Measurements from ENCODE around the gene UNC80.

UNC80 gene

GRCh38 chr2:209900638-209901037 is 129.0 kb downstream of the UNC80 start:
- Histone ChIP-seq H3K9me3 (ENCODE audit: control insufficient read depth in 5 of 5, low read length in 5 of 5) (no peaks in the 10 kb centered on the region), H3K27me3 (ENCODE audit: control insufficient read depth in 5 of 5, insufficient read depth in 4 of 5, low read length in 5 of 5) (no peaks in the 10 kb centered on the region), H3K4me3 (ENCODE audit: low read depth in 1 of 5, low read length in 5 of 5) (no peak overlapping the region), H3K36me3 (ENCODE audit: control insufficient read depth in 5 of 5, insufficient read depth in 5 of 5, low read length in 5 of 5) (no peaks in the 10 kb centered on the region), H3K4me1 (ENCODE audit: control insufficient read depth in 5 of 5, insufficient read depth in 5 of 5, low read length in 5 of 5) (no peaks in the 10 kb centered on the region), H3K27ac (ENCODE audit: low read depth, low read length) (no peak overlapping the region), H3K9ac (ENCODE audit: low read length in 5 of 5) (no peak overlapping the region)

GRCh38 chr2:209901172-209901571 is 129.5 kb downstream of the UNC80 start:
- H3K4me3 ChIP-seq (ENCODE audit: low read depth in 1 of 5, low read length in 5 of 5) = no peak overlapping the region
- no peaks in the 10 kb centered on the region for H3K27me3 ChIP-seq (ENCODE audit: control insufficient read depth in 5 of 5, insufficient read depth in 4 of 5, low read length in 5 of 5)
- no peak overlapping the region for H3K9ac ChIP-seq (ENCODE audit: low read length in 5 of 5)
- H3K27ac ChIP-seq (ENCODE audit: low read depth, low read length) = no peak overlapping the region
- H3K9me3 ChIP-seq (ENCODE audit: control insufficient read depth in 5 of 5, low read length in 5 of 5) = no peaks in the 10 kb centered on the region
- H3K36me3 ChIP-seq (ENCODE audit: control insufficient read depth in 5 of 5, insufficient read depth in 5 of 5, low read length in 5 of 5) = no peaks in the 10 kb centered on the region
- no peaks in the 10 kb centered on the region for H3K4me1 ChIP-seq (ENCODE audit: control insufficient read depth in 5 of 5, insufficient read depth in 5 of 5, low read length in 5 of 5)

GRCh38 chr2:209905691-209906090 is 134.1 kb downstream of the UNC80 start:
- Histone ChIP-seq H3K27ac (ENCODE audit: low read depth, low read length) (no peak overlapping the region), H3K4me1 (ENCODE audit: control insufficient read depth in 5 of 5, insufficient read depth in 5 of 5, low read length in 5 of 5) (no peaks in the 10 kb centered on the region), H3K9me3 (ENCODE audit: control insufficient read depth in 5 of 5, low read length in 5 of 5) (no peaks in the 10 kb centered on the region), H3K9ac (ENCODE audit: low read length in 5 of 5) (no peak overlapping the region), H3K4me3 (ENCODE audit: low read depth in 1 of 5, low read length in 5 of 5) (no peak overlapping the region), H3K36me3 (ENCODE audit: control insufficient read depth in 5 of 5, insufficient read depth in 5 of 5, low read length in 5 of 5) (no peaks in the 10 kb centered on the region), H3K27me3 (ENCODE audit: control insufficient read depth in 5 of 5, insufficient read depth in 4 of 5, low read length in 5 of 5) (no peaks in the 10 kb centered on the region)

GRCh38 chr2:209907746-209908145 is 136.1 kb downstream of the UNC80 start:
- H3K9me3 ChIP-seq (ENCODE audit: control insufficient read depth in 5 of 5, low read length in 5 of 5) = no peaks in the 10 kb centered on the region
- H3K4me1 ChIP-seq (ENCODE audit: control insufficient read depth in 5 of 5, insufficient read depth in 5 of 5, low read length in 5 of 5) = no peaks in the 10 kb centered on the region
- H3K27me3 ChIP-seq (ENCODE audit: control insufficient read depth in 5 of 5, insufficient read depth in 4 of 5, low read length in 5 of 5) = no peaks in the 10 kb centered on the region
- no peak overlapping the region for H3K9ac ChIP-seq (ENCODE audit: low read length in 5 of 5)
- H3K36me3 ChIP-seq (ENCODE audit: control insufficient read depth in 5 of 5, insufficient read depth in 5 of 5, low read length in 5 of 5) = no peaks in the 10 kb centered on the region
- H3K27ac ChIP-seq (ENCODE audit: low read depth, low read length) = no peak overlapping the region
- no peak overlapping the region for H3K4me3 ChIP-seq (ENCODE audit: low read depth in 1 of 5, low read length in 5 of 5)

- Histone ChIP-seq H3K9ac (ENCODE audit: low read length in 5 of 5) (no peak overlapping the region), H3K9me3 (ENCODE audit: control insufficient read depth in 5 of 5, low read length in 5 of 5) (no peaks in the 10 kb centered on the region), H3K4me1 (ENCODE audit: control insufficient read depth in 5 of 5, insufficient read depth in 5 of 5, low read length in 5 of 5) (no peaks in the 10 kb centered on the region), H3K36me3 (ENCODE audit: control insufficient read depth in 5 of 5, insufficient read depth in 5 of 5, low read length in 5 of 5) (no peaks in the 10 kb centered on the region), H3K27me3 (ENCODE audit: control insufficient read depth in 5 of 5, insufficient read depth in 4 of 5, low read length in 5 of 5) (no peaks in the 10 kb centered on the region), H3K27ac (ENCODE audit: low read depth, low read length) (no peak overlapping the region), H3K4me3 (ENCODE audit: low read depth in 1 of 5, low read length in 5 of 5) (no peak overlapping the region)
Observed at GRCh38 chr2:209908511-209908910, 136.9 kb downstream of the UNC80 start.

- H3K9ac ChIP-seq (ENCODE audit: low read length in 5 of 5) = no peak overlapping the region
- H3K9me3 ChIP-seq (ENCODE audit: control insufficient read depth in 5 of 5, low read length in 5 of 5) = no peaks in the 10 kb centered on the region
- H3K27ac ChIP-seq (ENCODE audit: low read depth, low read length) = no peak overlapping the region
- no peaks in the 10 kb centered on the region for H3K36me3 ChIP-seq (ENCODE audit: control insufficient read depth in 5 of 5, insufficient read depth in 5 of 5, low read length in 5 of 5)
- peaks cover 0 to 3% (median 0%) of the 10 kb centered on the region in 5 donors for H3K27me3 ChIP-seq (ENCODE audit: control insufficient read depth in 5 of 5, insufficient read depth in 4 of 5, low read length in 5 of 5)
- no peak overlapping the region for H3K4me3 ChIP-seq (ENCODE audit: low read depth in 1 of 5, low read length in 5 of 5)
- no peaks in the 10 kb centered on the region for H3K4me1 ChIP-seq (ENCODE audit: control insufficient read depth in 5 of 5, insufficient read depth in 5 of 5, low read length in 5 of 5)
Observed at GRCh38 chr2:209911486-209911885, 139.9 kb downstream of the UNC80 start.

GRCh38 chr2:209913786-209914345 is 142.2 kb downstream of the UNC80 start:
- Histone ChIP-seq H3K9ac (ENCODE audit: low read length in 5 of 5) (no peak overlapping the region), H3K27ac (ENCODE audit: low read depth, low read length) (no peak overlapping the region), H3K4me1 (ENCODE audit: control insufficient read depth in 5 of 5, insufficient read depth in 5 of 5, low read length in 5 of 5) (no peaks in the 10 kb centered on the region), H3K9me3 (ENCODE audit: control insufficient read depth in 5 of 5, low read length in 5 of 5) (no peaks in the 10 kb centered on the region), H3K4me3 (ENCODE audit: low read depth in 1 of 5, low read length in 5 of 5) (no peak overlapping the region), H3K36me3 (ENCODE audit: control insufficient read depth in 5 of 5, insufficient read depth in 5 of 5, low read length in 5 of 5) (no peaks in the 10 kb centered on the region), H3K27me3 (ENCODE audit: control insufficient read depth in 5 of 5, insufficient read depth in 4 of 5, low read length in 5 of 5) (peaks cover 0 to 3% (median 0%) of the 10 kb centered on the region in 5 donors)

- H3K27ac ChIP-seq (ENCODE audit: low read depth, low read length) = no peak overlapping the region
- H3K4me1 ChIP-seq (ENCODE audit: control insufficient read depth in 5 of 5, insufficient read depth in 5 of 5, low read length in 5 of 5) = no peaks in the 10 kb centered on the region
- H3K36me3 ChIP-seq (ENCODE audit: control insufficient read depth in 5 of 5, insufficient read depth in 5 of 5, low read length in 5 of 5) = no peaks in the 10 kb centered on the region
- no peaks in the 10 kb centered on the region for H3K9me3 ChIP-seq (ENCODE audit: control insufficient read depth in 5 of 5, low read length in 5 of 5)
- H3K27me3 ChIP-seq (ENCODE audit: control insufficient read depth in 5 of 5, insufficient read depth in 4 of 5, low read length in 5 of 5) = peaks cover 0 to 5% (median 0%) of the 10 kb centered on the region in 5 donors
- no peak overlapping the region for H3K4me3 ChIP-seq (ENCODE audit: low read depth in 1 of 5, low read length in 5 of 5)
- no peak overlapping the region for H3K9ac ChIP-seq (ENCODE audit: low read length in 5 of 5)
Observed at GRCh38 chr2:209917154-209917771, 145.6 kb downstream of the UNC80 start.

- peaks cover 0 to 8% (median 0%) of the 10 kb centered on the region in 5 donors for H3K27me3 ChIP-seq (ENCODE audit: control insufficient read depth in 5 of 5, insufficient read depth in 4 of 5, low read length in 5 of 5)
- H3K9ac ChIP-seq (ENCODE audit: low read length in 5 of 5) = no peak overlapping the region
- no peak overlapping the region for H3K27ac ChIP-seq (ENCODE audit: low read depth, low read length)
- H3K4me1 ChIP-seq (ENCODE audit: control insufficient read depth in 5 of 5, insufficient read depth in 5 of 5, low read length in 5 of 5) = no peaks in the 10 kb centered on the region
- H3K4me3 ChIP-seq (ENCODE audit: low read depth in 1 of 5, low read length in 5 of 5) = no peak overlapping the region
- H3K36me3 ChIP-seq (ENCODE audit: control insufficient read depth in 5 of 5, insufficient read depth in 5 of 5, low read length in 5 of 5) = no peaks in the 10 kb centered on the region
- H3K9me3 ChIP-seq (ENCODE audit: control insufficient read depth in 5 of 5, low read length in 5 of 5) = no peaks in the 10 kb centered on the region
Observed at GRCh38 chr2:209918251-209918650, 146.6 kb downstream of the UNC80 start.

- H3K4me3 ChIP-seq (ENCODE audit: low read depth in 1 of 5, low read length in 5 of 5) = no peak overlapping the region
- H3K36me3 ChIP-seq (ENCODE audit: control insufficient read depth in 5 of 5, insufficient read depth in 5 of 5, low read length in 5 of 5) = no peaks in the 10 kb centered on the region
- H3K9ac ChIP-seq (ENCODE audit: low read length in 5 of 5) = no peak overlapping the region
- peaks cover 0 to 9% (median 0%) of the 10 kb centered on the region in 5 donors for H3K27me3 ChIP-seq (ENCODE audit: control insufficient read depth in 5 of 5, insufficient read depth in 4 of 5, low read length in 5 of 5)
- H3K9me3 ChIP-seq (ENCODE audit: control insufficient read depth in 5 of 5, low read length in 5 of 5) = no peaks in the 10 kb centered on the region
- H3K27ac ChIP-seq (ENCODE audit: low read depth, low read length) = no peak overlapping the region
- H3K4me1 ChIP-seq (ENCODE audit: control insufficient read depth in 5 of 5, insufficient read depth in 5 of 5, low read length in 5 of 5) = no peaks in the 10 kb centered on the region
Observed at GRCh38 chr2:209922116-209922515, 150.5 kb downstream of the UNC80 start.

All from subcutaneous abdominal adipose tissue (tissue), 5 donors.